IPS-NIHi7 (cell line): ENCODE results near the gene CCDC88B.
"Not testable (repeated sequence)": the region's sequence is repeated elsewhere in the genome, so short reads cannot be mapped to it uniquely, and the experiment has no call there.

ENCODE experiments used
- DNase-seq: peaks from one replicate; pipeline ENCODE4 v3.0.0; 2012; ENCODE audit warnings: mixed read lengths; ENCODE audit errors: extremely low spot score

Gene CCDC88B

GRCh38 chr11:64305691-64306562, 34.1 kb upstream of the CCDC88B start:
- DNase-seq = peak; percentile 42

GRCh38 chr11:64306563-64306875, 33.5 kb upstream of the CCDC88B start:
- DNase-seq = no peak

GRCh38 chr11:64306876-64307622, 33.0 kb upstream of the CCDC88B start:
- DNase-seq = no peak

GRCh38 chr11:64307795-64308194, 32.2 kb upstream of the CCDC88B start:
- DNase-seq = not testable (repeated sequence)

- no peak for DNase-seq
Measured at GRCh38 chr11:64312947-64313346, 27.1 kb upstream of the CCDC88B start.

DNA sequence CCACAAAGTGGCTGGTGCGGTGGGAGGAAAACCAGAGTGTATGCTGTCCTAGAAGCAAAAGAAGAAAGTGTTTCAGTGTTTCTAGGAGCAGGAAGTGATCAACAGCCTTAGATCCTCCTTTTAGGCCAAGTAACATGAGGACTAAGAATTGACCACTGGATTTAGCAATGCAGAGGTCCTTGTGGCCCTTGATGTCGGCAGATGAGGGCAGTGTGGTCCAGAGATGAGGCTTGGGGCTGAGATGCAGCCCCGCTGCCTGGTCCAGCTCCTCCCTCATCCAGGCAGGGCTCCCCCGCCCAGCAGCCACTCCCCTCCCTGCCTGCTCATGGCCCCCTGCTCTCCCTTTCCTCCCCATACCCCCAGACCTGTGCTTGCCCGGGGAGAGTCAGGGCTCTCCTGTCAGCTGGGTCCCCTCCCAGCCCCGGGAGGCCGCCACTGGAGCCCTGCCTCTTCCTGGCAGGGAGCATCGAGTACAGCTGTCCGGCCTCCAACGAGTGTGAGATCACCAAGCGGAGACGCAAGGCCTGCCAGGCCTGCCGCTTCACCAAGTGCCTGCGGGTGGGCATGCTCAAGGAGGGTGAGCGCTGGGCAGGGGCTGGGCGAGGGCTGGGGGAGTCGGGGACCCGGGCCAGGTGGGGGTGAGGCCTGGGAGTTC, 26.4 kb upstream of the CCDC88B start:
- DNase-seq = no peak

GRCh38 chr11:64314146-64314804, 25.7 kb upstream of the CCDC88B start:
- DNase-seq = no peak

DNA sequence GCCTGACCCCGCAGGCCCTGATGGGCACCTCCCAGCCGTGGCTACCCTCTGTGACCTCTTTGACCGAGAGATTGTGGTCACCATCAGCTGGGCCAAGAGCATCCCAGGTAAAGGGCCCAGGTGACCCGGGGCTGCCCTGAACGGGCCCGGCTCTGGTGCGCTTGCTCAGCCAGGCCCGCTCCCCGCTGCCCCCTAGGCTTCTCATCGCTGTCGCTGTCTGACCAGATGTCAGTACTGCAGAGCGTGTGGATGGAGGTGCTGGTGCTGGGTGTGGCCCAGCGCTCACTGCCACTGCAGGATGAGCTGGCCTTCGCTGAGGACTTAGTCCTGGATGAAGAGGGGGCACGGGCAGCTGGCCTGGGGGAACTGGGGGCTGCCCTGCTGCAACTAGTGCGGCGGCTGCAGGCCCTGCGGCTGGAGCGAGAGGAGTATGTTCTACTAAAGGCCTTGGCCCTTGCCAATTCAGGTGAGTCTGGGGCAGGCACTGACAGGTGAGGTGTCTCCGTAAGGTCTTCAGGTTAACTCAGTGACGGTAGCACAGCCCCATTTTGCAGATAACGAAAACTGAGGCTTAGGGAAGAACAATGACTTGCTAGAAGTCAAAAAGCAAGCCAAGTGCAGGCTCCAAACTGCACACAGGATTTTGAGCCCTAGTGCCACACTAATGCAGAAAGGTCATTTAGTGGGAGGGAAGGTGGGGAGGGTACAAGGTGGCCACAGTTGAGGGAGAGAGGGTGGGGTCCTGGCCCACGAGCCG, 25.0 kb upstream of the CCDC88B start:
- DNase-seq = no peak

- not testable (repeated sequence) for DNase-seq
Measured at GRCh38 chr11:64315667-64316526, 24.1 kb upstream of the CCDC88B start.

DNA sequence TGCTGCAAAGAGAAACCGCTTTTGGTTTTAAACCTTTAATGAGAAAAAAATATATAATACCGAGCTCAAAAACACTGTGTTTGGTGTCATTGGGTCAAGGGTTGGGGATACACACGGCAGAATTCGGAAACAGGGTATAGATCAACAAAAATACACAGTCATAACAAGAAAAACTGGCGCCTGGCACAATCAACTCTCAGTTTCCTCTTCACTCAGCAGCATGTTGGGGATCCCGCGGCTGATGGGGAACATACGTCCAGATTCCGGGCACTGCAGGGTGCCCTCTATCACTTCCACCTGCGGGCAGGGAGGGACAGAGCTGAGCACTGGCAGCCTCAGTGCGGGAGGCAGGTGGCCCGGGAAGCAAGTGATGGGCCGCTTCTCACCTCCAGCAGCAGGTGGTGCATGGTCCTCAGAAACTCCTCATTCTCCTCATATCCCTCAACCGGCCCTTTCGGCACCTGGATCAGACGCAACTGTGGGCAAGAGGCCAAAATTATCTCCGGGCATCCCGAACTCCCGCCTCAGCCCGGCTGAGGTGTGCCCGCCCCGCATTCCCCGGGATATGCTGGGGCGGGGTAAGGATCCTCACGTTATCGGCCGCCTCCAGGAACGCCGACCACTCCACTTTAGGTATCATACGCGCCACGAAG, 23.2 kb upstream of the CCDC88B start:
- no peak for DNase-seq

DNA sequence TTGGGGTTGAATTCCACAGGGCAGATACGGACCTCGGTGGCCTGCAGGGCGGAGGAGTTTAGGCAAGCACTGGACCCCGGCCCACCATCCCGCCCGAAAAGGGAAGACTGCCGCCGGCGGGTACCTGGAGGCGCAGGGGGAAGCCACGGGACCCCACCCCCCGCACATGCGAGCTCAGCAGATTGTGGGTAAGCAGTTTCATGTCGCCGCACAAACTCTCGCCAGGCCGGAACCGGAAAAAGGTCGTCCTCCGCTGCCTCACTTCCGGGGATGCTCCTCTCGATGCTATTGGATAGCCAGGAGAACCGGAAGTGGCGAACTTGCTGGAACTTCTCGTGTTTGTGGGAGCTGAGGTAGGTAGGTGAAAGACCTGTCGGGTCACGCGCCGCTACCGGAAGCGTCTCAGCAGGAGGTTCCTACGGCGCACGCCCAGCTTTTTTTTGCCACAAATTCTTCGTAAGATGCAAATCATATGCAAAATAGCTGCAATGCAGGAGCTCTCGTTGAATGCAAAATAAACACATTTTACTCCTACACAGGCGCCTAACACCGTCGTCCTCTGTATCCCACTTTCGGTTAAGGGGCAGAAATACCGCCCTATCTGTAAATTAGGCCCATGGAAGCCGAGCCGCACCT, 22.6 kb upstream of the CCDC88B start, which contains the start of gene TRMT112:
Gene TRMT112 (minus strand): TSS at position 235 of the 636 bp plus-strand sequence. CDS start 33 bp downstream, at position 202.
- DNase-seq = peak; percentile 88

DNA sequence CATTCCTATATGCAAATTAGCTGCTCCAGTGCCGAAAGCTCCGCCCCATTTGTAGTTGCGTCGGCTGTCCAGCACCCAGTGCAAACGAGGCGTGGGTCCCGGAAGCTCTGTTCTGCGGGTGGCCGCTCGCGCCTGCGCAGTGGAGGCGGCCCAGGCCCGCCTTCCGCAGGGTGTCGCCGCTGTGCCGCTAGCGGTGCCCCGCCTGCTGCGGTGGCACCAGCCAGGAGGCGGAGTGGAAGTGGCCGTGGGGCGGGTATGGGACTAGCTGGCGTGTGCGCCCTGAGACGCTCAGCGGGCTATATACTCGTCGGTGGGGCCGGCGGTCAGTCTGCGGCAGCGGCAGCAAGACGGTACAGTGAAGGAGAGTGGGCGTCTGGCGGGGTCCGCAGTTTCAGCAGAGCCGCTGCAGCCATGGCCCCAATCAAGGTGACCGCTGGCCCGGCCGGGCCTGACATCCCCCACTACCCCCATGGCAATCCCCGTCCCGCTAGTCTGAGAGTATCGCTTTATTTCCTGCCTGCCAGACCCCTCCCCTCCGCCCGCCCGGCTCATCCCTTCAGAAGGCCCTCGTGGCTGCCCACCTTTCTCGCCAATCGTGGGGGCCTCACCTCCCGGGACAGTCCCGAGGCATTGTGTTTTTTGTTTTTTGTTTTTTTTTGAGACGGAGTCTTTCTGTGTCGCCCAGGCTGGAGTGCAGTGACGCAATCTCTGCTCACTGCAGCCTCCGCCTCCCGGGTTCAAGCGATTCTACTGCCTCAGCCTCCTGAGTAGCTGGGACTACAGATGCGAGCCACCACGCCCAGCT, 21.8 kb upstream of the CCDC88B start, which contains the start of gene PRDX5:
Gene PRDX5 (plus strand): TSS at position 161 of the 805 bp plus-strand sequence. CDS start 95 bp downstream, at position 256.
- DNase-seq = peak; percentile 89

GRCh38 chr11:64318766-64319761, 20.9 kb upstream of the CCDC88B start:
- no peak for DNase-seq

- no peak for DNase-seq
Measured at GRCh38 chr11:64320556-64320955, 19.4 kb upstream of the CCDC88B start.

DNA sequence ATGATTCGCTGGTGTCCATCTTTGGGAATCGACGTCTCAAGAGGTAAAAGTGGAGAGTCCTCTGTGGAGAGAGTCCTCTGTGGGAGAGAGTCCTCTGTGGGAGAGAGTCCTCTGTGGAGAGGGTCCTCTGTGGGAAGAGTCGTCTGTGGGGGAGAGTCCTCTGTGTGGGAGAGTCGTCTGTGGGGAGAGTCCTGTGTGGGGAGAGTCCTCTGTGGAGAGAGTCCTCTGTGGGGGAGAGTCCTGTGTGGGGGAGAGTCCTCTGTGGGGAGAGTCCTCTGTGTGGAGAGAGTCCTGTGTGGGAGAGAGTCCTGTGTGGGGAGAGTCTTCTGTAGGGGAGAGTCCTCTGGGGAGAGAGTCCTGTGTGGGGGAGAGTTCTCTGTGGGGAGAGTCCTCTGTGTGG, 19.0 kb upstream of the CCDC88B start:
- DNase-seq = no peak

GRCh38 chr11:64321533-64321932, 18.5 kb upstream of the CCDC88B start:
- no peak for DNase-seq

DNA sequence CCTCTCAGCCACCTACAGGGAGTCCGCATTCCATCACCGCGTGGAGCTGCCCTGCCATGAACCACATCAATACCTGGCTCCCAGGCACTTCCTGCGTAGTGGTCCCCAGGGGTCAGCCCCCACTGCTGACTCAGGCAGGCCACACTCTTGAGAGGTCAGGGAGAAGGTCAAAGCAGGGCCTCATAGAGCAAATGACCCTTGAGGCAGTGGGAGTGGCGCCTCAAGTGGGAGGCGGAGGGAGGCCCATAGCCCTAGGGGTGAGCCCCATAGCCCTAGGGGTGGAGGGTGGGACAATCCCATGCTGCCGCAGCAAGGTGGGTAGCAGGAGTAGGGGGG, 17.1 kb upstream of the CCDC88B start:
- no peak for DNase-seq
